M059J (cell line): ENCODE data around the gene ASB13. TPM values are rescaled to one million over a fixed set of nuclear protein-coding genes. Genes with fewer than 3 reads are reported as not detected.

ENCODE experiments used
- DNase-seq: peaks from one replicate; pipeline ENCODE4 v3.0.0-alpha.2; 2012; ENCODE audit warnings: low read depth
- total RNA-seq: library from RNA; depleted of rRNA; stranded (reverse); fragments of >200 nt; shearing (Covaris generic); gene quantifications from 2 replicates; pipeline ENCODE4 v1.2.3, GENCODE V29; 2014; rRNA removed

Gene ASB13
- total RNA-seq = 7.0 and 8.4 TPM in 2 replicates

GRCh38 chr10:5666008-5666840 lies at the start of gene ASB13:
TSS of gene ASB13 (minus strand) at chr10:5666595. CDS start at chr10:5666551, 44 bp downstream.
- peak; percentile 36 for DNase-seq

DNA sequence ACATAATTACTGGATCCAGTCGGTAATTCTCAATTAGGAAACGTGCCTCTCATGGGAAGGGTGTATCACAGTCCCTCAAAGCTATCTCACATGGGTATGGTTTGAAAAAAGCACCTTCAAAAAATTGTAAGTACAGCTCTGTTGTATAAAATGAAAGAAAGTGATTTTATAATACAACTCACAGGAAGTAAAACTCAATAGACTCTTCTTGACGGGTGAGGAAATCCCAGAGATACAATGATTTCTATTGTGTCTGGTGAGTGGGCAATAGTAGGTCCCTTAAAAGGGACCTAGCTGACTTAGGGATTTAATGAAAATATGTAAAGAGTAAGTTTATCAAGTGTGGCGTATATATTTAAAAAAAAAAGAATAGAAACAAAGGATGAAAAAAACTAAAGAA lies 45.2 kb upstream of the ASB13 start:
- no peak for DNase-seq

- DNase-seq = no peak
These were observed 44.5 kb upstream of the ASB13 start for GRCh38 chr10:5710859-5711258.

DNA sequence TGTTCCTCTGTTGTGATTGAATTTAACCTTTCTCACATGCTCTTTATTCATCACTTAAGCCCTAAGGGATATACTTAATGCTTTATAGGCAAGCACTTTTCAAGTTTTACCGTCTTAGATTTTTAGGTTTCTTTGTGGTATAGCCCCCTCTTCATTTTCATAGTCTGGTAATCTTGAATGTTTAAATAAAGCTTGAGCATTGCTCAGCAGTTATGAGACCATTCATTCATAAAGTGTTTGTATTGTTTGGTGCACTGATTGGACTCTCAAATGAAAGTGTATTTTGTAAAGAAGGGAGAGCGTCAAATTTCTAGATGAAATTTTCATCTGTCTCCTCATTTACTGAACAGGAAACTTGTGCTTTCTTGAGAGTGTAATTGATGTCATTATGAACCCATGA lies 43.5 kb upstream of the ASB13 start:
- no peak for DNase-seq

DNA sequence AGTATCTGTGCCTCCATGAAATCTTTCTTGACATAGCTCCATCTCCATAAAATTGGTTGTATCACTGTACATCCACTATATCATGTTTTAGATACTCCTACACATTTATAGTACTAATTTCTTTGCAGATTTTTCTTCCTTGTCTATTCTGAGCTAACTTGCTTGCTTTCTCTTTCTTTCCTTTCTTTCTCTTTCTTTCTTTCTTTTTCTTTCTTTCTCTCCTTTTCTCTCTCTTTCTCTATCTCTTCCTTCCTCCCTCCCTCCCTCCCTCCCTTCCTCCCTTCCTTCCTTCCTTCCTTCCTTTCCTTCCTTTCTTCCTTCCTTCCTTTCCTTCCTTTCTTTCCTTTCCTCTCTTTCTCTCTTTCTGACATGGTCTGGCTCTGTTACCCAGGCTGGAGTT lies 42.0 kb upstream of the ASB13 start:
- no peak for DNase-seq

DNA sequence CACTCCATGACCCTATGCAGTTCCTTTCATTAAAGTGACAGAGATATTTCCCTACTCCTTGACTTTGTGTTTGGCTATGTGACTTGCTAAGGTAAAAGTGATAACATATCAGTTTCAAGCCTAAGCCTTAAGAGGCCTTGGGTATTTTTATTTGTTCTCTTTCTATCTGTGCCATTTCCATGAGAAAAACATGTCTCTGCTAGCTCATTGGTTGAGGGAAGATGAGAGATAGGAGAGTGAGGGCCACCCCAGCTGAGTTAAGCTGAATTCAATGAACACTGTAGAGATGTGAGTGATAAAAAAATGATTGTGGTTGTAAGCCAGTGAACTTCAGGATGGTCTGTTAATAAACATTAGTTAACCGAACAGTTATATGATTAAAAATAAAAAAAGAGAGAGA lies 31.7 kb upstream of the ASB13 start:
- no peak for DNase-seq

DNA sequence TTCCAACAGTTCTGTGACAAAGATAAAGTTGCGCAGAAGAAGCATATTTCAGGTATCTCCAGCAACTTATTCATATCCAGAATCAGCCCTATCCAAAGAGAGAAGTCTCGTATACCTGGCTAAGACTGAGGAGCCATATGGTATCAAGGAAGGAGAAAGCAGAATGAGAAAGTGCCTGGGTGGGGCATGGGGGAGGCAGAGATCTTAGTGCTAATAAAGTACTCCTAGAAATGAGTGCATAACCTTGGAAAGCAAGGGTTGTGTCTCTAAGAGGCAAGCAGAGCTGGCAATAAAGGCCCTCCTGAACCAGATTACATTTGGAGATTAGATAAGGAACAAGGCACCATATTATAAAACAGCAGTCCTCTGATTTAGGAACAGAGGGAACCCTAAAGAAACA lies 30.9 kb upstream of the ASB13 start:
- no peak for DNase-seq

DNA sequence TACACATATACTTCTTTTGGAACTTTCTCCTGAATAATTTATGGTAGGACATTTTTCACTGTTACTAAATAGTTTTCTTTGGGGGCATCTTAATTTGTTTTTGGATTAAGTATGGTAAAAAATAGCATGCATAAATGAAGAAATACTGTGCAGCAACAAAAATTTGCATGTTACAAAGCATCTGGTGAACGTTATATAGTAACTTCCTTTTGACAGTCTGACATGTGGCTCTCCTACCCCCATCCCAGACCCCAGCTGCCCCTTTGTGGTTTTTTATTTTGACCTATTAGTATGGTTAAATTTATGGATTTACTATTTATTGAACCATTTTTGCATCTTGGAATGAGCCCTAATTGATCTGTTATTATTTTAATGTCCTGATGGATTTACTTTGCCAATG lies 28.2 kb upstream of the ASB13 start:
- no peak for DNase-seq

- DNase-seq = no peak
These were observed 26.3 kb upstream of the ASB13 start for GRCh38 chr10:5692461-5693358.

DNA sequence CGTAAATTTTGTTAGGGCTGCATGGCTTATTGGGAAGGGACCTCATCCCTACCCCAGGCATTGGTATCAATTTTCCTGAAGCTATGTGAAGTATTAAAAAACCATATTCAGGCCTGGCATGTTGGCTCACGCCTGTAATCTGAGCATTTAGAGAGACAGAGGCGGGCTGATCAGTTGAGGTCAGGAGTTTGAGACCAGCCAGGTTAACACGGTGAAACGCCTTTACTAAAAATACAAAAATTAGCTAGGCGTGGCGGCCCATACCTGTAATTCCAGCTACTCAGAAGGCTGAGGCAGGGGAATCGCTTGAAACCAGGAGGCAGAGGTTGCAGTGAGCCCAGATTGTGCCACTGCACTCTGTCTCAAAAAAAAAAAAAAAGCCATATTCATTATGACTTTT lies 25.4 kb upstream of the ASB13 start:
- DNase-seq = no peak

DNA sequence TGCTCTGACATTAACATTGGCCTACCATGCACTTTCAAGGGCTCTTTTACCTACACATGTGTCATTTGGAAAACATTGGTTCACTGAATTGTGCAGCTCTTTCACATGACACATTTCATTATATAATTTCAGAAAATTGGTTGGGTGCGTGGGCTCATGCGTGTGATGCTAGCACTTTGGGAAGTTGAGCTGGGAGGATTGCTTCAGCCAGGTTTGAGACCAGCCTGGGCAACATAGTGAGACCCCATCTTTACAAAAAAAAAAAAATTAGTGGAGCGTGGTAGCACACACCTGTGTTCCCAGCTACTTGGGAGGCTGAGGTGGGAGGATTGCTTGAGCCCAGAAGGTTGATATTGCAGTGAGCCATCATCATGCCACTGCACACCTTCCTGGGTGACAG lies 22.2 kb upstream of the ASB13 start:
- no peak for DNase-seq

GRCh38 chr10:5685764-5686240 lies 19.4 kb upstream of the ASB13 start:
- DNase-seq = peak; percentile 13

DNA sequence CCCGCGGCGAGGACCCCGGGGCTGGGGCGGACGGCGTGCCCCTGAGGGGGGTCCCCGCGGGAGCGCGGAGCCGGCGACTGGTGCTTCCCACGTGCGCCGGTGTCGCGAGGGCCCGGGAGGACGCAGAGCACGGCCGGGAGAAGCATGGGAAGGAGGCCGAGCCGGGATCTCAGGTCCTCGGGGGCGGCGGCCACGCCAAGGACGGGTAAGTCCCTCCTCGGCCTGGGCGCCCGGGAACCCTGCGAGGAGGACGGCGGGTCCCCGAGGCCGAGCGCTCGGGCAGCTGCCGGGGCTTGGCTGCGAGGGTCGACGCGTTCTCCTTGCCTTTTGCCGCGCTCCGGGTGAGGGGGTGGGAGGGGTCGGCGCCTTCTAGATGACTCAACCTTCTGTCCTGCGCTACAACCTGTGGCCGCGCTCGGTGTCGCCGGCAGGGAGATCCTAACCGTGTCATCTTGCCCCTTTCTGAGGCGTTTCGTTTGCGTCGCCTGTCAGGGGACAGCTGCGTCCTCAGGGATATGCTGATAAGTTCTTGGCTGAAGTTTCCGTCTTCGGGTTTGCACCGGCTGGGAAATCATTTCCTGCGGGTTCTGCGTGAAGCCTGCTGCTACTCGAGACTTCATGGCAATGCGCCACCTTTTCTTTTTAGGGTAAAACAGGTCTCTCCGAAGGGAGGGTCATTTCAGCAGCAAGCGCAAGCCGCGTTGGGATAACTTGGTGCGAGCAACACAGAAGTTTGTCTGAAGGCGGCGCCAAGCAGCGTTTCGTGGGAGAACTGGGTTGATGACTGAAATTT lies 18.8 kb upstream of the ASB13 start:
- peak; percentile 65 for DNase-seq

GRCh38 chr10:5684318-5684970 lies 18.0 kb upstream of the ASB13 start, which contains the start of gene TASOR2:
TSS of gene TASOR2 (plus strand) at chr10:5684838. CDS start at chr10:5720643, 35,805 bp downstream.
- DNase-seq = peak; percentile 94

DNA sequence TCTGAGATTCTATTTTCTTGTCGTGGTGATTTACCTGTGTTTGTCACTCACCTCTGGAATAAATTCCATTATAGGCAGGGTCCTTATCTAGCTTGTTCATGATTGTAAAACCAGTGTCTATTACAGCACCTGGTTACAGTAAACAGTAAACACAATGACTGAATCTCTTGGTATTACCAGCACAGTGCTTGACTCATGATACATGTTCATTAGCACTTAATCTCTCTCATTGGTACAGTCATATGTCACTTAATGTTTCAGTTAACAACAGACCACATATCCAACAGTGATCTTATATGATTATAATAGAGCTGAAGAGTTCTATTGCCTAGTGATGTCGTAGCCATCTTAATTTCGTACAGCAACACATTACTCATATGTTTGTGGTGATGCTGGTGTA lies 16.7 kb upstream of the ASB13 start:
- no peak for DNase-seq

- no peak for DNase-seq
These were observed 15.5 kb upstream of the ASB13 start for GRCh38 chr10:5681930-5682329.

DNA sequence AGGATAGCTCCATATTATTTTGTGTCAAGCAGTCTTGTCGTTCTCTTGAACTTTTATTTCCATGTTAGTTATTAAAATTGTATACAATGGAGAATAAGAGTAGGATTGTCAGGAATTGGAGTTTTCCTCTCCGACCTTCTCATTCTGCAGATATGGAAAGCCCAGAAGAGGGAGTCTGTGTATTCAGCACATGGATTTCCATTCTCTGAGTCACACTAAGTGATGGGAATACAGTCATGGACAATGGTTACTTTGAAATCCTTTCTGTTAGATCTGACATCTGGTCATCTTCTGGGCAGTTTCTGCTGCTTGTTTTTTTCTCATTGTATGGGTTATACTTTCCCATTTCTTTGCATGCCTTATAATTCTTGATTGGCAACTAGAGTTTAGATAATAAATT lies 13.2 kb upstream of the ASB13 start:
- DNase-seq = peak; percentile 15

- no peak for DNase-seq
These were observed 12.6 kb upstream of the ASB13 start for GRCh38 chr10:5679037-5679435.

DNA sequence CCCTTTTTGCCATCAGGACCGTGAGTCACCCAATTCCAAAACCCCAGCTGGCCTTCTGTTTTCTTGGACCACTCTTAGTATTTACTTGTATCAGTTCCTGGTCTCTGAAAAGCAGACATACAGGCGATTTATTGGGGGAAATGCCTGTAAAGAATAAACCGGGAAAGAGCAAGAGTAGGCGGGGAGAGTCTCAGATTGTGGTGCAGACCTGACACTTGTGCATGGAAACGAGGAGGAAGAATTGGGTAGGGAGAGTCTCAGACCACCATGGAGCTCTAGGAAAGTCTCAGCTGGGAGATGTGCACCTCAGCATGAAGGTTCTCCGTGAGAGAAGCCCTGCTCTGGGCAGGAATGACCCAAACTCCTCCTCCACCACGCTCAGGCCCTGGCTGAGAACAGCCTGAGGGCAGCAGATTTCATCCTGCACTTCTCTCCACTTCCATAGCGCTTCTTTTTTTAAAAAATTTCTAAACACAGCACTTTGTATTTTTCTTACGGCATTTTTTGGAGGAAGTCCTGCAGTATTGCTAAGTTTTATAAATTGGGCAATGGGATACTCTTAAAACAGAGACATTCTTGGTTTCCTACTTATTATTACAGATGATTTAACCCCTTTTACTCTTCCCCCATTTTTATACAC lies 12.1 kb upstream of the ASB13 start:
- no peak for DNase-seq

DNA sequence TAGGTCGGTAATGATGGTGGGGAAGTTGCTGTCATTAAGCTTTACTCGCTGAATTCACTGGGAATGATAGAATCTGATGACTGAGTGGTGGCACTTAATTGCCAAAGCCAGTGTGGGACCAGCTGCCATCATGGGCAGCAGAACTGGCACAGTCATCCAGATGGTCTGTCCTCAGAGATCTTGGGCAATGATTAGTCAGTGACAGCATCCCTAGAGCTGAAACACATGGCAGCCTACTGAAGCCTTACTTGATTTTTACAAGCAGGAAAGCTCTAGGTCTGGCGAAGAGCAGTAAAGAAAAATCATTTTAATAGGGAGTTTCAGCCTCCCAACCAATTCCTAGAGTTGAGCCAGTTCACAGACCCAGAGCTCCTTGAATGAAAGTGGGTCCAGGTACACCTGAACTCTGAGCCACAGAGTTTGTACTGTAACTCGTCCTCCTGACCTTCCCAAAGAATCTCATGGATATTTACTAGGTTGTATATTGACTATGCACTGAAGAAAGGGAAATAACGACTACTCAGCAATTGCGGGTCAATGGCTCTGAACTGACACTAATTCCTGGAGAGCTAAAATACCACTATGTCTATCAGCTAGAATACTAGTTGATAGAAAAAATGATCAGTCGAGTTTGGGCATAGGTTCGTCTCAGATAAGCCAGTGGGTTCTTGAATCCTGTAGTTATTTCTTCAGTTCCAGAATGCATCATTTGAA lies 4.4 kb upstream of the ASB13 start:
- DNase-seq = no peak
